Hepatocyte (in vitro differentiated cells): ENCODE results near the gene SLC10A1.

Experiments used
- CTCF ChIP-seq: fragments of 200-600 bp; sonication (generic); IDR thresholded peaks from 2 replicates; pipeline ENCODE4 v1.5.1; 2016; ENCODE audit warnings: antibody characterized with exemption, mild to moderate bottlenecking; ENCODE audit not compliant: poor library complexity
- EZH2 ChIP-seq: fragments of 200-600 bp; sonication (generic); IDR thresholded peaks from 2 replicates; pipeline ENCODE4 v1.6.1; 2016; ENCODE audit warnings: antibody characterized with exemption, mild to moderate bottlenecking, borderline replicate concordance
- EZH2phosphoT487 ChIP-seq: fragments of 200-600 bp; sonication (generic); IDR thresholded peaks from one replicate; pipeline ENCODE4 v1.6.1; 2018; ENCODE audit warnings: antibody characterized with exemption, mild to moderate bottlenecking, low read depth, moderate library complexity; ENCODE audit not compliant: unreplicated experiment, severe bottlenecking

DNA sequence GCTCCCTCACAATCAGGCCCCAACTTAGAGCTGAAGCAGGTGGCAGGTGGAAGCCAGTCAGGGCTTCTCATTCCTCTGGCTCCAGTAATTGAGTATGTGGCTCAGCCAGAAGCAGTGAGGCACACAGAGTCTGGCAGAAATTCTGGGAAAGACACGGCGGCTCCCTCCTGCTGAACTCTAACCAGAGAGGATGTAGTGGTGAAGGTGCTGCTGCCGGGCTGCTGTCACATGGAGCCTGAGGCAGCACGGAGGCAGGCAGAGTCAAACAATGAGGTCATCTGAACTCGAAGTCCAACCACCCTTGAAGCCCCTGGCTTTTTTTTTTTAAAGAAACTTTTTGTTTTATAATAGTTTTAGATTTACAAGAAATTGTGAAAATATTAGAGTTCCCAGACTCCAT is 48.7 kb upstream of the SLC10A1 start:
- no peak for TF ChIP-seq EZH2phosphoT487
- TF ChIP-seq CTCF = no peak
- TF ChIP-seq EZH2 = no peak
